ENCODE results near the gene APLF.

- TF ChIP-seq, protein P1, sequence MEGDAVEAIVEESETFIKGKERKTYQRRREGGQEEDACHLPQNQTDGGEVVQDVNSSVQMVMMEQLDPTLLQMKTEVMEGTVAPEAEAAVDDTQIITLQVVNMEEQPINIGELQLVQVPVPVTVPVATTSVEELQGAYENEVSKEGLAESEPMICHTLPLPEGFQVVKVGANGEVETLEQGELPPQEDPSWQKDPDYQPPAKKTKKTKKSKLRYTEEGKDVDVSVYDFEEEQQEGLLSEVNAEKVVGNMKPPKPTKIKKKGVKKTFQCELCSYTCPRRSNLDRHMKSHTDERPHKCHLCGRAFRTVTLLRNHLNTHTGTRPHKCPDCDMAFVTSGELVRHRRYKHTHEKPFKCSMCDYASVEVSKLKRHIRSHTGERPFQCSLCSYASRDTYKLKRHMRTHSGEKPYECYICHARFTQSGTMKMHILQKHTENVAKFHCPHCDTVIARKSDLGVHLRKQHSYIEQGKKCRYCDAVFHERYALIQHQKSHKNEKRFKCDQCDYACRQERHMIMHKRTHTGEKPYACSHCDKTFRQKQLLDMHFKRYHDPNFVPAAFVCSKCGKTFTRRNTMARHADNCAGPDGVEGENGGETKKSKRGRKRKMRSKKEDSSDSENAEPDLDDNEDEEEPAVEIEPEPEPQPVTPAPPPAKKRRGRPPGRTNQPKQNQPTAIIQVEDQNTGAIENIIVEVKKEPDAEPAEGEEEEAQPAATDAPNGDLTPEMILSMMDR (IDR thresholded peaks at IDR 0.05), result no peak
- no peak for TF ChIP-seq POLR2A (IDR thresholded peaks at IDR 0.05)
These were observed 92.3 kb downstream of the APLF start for GRCh38 chr2:68559692-68560091.
